ENCODE measurements around the gene ZFAND4.

The ZFAND4 gene

GRCh38 chr10:45586028-45586824 is 86.3 kb downstream of the ZFAND4 start:
- no peak for DNase-seq

- no peak for DNase-seq
These were observed 87.4 kb downstream of the ZFAND4 start for GRCh38 chr10:45585131-45585530.

- no peak for DNase-seq
These were observed 90.2 kb downstream of the ZFAND4 start for GRCh38 chr10:45582386-45582781.

DNA sequence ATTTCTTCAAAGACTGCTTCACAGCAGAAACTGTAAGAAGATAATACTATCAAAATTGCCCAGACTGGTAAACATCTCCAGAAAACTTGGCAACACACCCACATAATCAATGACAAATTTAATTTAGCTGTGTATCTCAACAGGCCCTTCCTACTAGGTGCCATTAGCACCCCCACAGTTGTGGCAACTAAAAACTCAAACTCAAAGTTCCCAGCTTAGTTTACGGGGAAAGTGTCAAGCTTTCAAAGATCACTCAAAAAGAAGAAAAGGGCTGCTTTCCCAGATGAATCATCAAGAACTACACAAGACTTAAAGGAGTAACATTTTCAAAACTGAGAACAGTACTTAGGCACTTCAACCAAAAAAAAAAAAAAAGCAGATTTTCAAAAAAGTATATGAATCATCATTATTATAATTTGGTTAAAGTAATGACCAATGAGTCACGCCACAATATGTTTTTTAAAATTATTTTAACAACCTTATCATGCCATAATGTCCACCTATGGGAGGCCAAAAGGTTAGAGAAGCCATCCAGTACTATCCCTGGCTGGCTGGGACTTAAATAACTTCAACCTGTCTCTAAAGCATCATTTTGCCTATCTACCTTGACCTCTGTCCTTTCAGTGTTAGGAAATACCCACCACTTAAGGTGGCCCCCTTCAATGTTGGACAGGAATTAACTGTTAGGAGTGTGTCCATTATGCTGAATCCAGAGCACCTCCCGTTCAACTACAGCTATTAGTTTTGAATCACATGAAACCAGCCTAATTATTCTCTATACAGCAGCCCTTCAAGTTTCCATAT is 90.8 kb downstream of the ZFAND4 start:
- DNase-seq, result peak; percentile 89

- DNase-seq, result peak; percentile 74
These were observed 91.4 kb downstream of the ZFAND4 start for GRCh38 chr10:45581216-45581549.

- peak; percentile 66 for DNase-seq
These were observed 92.0 kb downstream of the ZFAND4 start for GRCh38 chr10:45580371-45581215.

DNA sequence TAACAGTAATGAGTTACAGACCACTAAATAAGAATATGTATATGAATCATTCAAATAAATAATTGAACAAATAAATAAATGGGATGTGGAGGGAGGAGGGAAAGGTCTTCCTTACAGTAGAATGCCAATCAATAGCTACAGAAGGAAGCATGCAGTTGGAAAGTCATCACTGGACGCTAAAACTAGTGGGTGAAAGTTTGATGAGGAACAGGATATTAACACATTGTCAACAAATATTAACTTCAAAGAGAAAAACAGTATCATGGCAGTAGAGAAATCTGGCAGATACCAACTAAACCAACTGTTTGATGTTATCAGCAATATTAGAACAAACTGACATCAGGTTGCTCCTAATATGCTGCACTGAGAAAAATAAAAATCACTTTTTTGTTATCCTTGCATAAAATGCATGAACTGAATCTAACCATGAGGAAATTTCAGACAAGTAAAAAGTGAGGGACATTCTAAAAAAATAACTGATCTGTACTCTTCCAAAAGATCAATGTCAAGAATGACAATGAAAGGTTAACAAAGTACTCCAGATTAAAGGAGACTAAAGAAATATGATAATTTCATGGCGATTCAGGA is 94.1 kb downstream of the ZFAND4 start:
- no peak for DNase-seq

DNA sequence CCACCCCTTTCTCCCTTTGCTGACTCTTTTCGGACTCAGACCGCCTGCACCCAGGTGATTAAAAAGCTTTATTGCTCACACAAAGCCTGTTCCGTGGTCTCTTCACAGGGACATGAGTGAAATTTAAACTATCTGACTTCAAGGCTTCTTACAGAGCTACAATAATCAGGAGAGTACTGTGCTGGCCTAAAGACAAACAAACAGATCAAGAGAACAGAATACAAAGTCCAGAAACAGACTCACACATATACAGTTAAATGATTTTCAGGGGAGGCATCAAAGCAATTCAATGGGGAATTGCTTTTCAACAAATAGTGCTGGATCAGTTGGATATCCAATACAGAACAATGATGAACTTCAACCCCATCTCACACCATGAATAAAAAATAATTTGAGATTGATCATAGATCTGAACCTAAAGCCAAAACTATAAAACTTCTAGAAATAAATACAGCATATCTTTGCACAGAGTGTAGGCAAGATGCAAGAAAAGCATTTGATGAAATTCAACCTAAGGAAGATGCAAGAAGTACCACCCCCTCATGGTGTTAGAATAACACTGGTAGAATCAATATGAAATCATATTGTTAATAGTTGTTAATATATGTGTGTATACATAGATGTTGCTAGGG is 96.5 kb downstream of the ZFAND4 start:
- no peak for DNase-seq

GRCh38 chr10:45575032-45575761 is 97.4 kb downstream of the ZFAND4 start:
- peak; percentile 28 for DNase-seq

DNA sequence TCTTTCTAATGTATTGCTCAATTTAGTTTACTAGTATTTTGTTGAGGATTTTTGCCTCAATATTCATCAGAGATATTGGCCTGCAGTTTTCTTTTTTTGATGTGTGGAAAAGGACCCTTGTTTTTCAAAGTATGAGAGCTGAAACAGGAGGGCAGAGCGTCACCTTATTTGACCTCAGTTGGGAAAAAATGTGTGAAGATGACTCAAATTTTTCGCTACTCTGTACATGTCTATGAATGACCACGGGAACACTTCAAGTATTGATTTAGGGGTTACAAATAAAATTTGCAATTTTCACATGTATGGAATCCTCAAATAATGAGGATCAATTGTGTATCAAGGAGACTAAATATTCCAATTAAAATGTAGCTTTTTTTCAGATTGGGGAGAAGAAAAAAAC is 103.1 kb downstream of the ZFAND4 start:
- no peak for DNase-seq

GRCh38 chr10:45566415-45566814 is 106.2 kb downstream of the ZFAND4 start:
- DNase-seq, result no peak
